NCI-H748 (cell line): Measurements from ENCODE around the gene PITPNM3.
"Not testable (repeated sequence)": the region's sequence is repeated elsewhere in the genome, so short reads cannot be mapped to it uniquely, and the experiment has no call there.

ENCODE experiments used
- DNase-seq: peaks from one replicate; lab custom pipeline; 2025; ENCODE audit not compliant: unreplicated experiment; lab: John Stamatoyannopoulos, UW

The PITPNM3 gene

GRCh38 chr17:6502142-6502541 is 54.2 kb downstream of the PITPNM3 start:
- DNase-seq = no peak

GRCh38 chr17:6501359-6501758 is 55.0 kb downstream of the PITPNM3 start:
- DNase-seq = no peak

GRCh38 chr17:6498901-6499540 is 57.3 kb downstream of the PITPNM3 start:
- no peak for DNase-seq

- DNase-seq = no peak
Measured at GRCh38 chr17:6498356-6498755, 58.0 kb downstream of the PITPNM3 start.

GRCh38 chr17:6497496-6498221 is 58.7 kb downstream of the PITPNM3 start:
- no peak for DNase-seq

- DNase-seq = no peak
Measured at GRCh38 chr17:6496640-6497441, 59.5 kb downstream of the PITPNM3 start.

- DNase-seq = no peak
Measured at GRCh38 chr17:6496116-6496481, 60.3 kb downstream of the PITPNM3 start.

GRCh38 chr17:6495450-6496115 is 60.8 kb downstream of the PITPNM3 start:
- DNase-seq = no peak

- DNase-seq = no peak
Measured at GRCh38 chr17:6494239-6494941, 62.0 kb downstream of the PITPNM3 start.

GRCh38 chr17:6492892-6493674 is 63.3 kb downstream of the PITPNM3 start:
- no peak for DNase-seq

GRCh38 chr17:6491071-6491700 is 65.2 kb downstream of the PITPNM3 start:
- DNase-seq = no peak

GRCh38 chr17:6489016-6489550 is 67.3 kb downstream of the PITPNM3 start:
- DNase-seq = no peak

GRCh38 chr17:6488008-6488539 is 68.3 kb downstream of the PITPNM3 start:
- DNase-seq = no peak

- DNase-seq = peak; percentile 73
Measured at GRCh38 chr17:6487251-6488007, 68.9 kb downstream of the PITPNM3 start.

- no peak for DNase-seq
Measured at GRCh38 chr17:6485646-6486412, 70.5 kb downstream of the PITPNM3 start.

GRCh38 chr17:6483507-6483906 is 72.8 kb downstream of the PITPNM3 start:
- no peak for DNase-seq

GRCh38 chr17:6482796-6483195 is 73.6 kb downstream of the PITPNM3 start:
- not testable (repeated sequence) for DNase-seq

GRCh38 chr17:6482105-6482455 is 74.3 kb downstream of the PITPNM3 start:
- DNase-seq = no peak
